Measurements from ENCODE around the gene CLTRN.

Gene CLTRN

GRCh38 chrX:15646543-15646942, 18.1 kb downstream of the CLTRN start:
- DNase-seq, result no peak

- no peak for DNase-seq
These were observed 18.6 kb downstream of the CLTRN start for GRCh38 chrX:15646031-15646430.

GRCh38 chrX:15645266-15645665, 19.3 kb downstream of the CLTRN start:
- DNase-seq, result no peak

GRCh38 chrX:15644560-15644872, 20.1 kb downstream of the CLTRN start:
- no peak for DNase-seq

GRCh38 chrX:15643786-15644559, 20.6 kb downstream of the CLTRN start:
- DNase-seq, result no peak

- DNase-seq, result no peak
These were observed 33.0 kb downstream of the CLTRN start for GRCh38 chrX:15631637-15632036.

GRCh38 chrX:15623054-15623453, 41.6 kb downstream of the CLTRN start:
- DNase-seq, result no peak

- DNase-seq, result peak; percentile 1
These were observed 45.4 kb downstream of the CLTRN start for GRCh38 chrX:15619053-15619755.

GRCh38 chrX:15617111-15617510, 47.5 kb downstream of the CLTRN start:
- no peak for DNase-seq

GRCh38 chrX:15616531-15616930, 48.1 kb downstream of the CLTRN start:
- no peak for DNase-seq

GRCh38 chrX:15607067-15607466, 57.5 kb downstream of the CLTRN start:
- no peak for DNase-seq

GRCh38 chrX:15606136-15606535, 58.5 kb downstream of the CLTRN start:
- DNase-seq, result no peak

- DNase-seq, result no peak
These were observed 59.4 kb downstream of the CLTRN start for GRCh38 chrX:15605226-15605625.

- DNase-seq, result no peak
These were observed 61.8 kb downstream of the CLTRN start for GRCh38 chrX:15602761-15603160.

- no peak for DNase-seq
These were observed 62.7 kb downstream of the CLTRN start for GRCh38 chrX:15601932-15602331.

GRCh38 chrX:15600745-15601144, 63.9 kb downstream of the CLTRN start, which contains the start of gene ACE2:
ACE2 (minus strand) TSS chrX:15600960; CDS start chrX:15600911, 49 bp downstream.
- no peak for DNase-seq

- no peak for DNase-seq
These were observed 64.6 kb downstream of the CLTRN start for GRCh38 chrX:15600049-15600448.

GRCh38 chrX:15599461-15599860, 65.1 kb downstream of the CLTRN start:
- no peak for DNase-seq

GRCh38 chrX:15598026-15598425, 66.6 kb downstream of the CLTRN start:
- no peak for DNase-seq

- DNase-seq, result no peak
These were observed 70.2 kb downstream of the CLTRN start for GRCh38 chrX:15594371-15594770.

GRCh38 chrX:15579778-15580747, 84.5 kb downstream of the CLTRN start:
- DNase-seq, result no peak

Measured in NCI-H1436 (cell line).